HG02973 (cell line): Measurements from ENCODE around the gene HUS1.
"Not testable (repeated sequence)": the region's sequence is repeated elsewhere in the genome, so short reads cannot be mapped to it uniquely, and the experiment has no call there.

Experiments
- ATAC-seq: cut with Tn5 transposase; IDR thresholded peaks from one replicate; pipeline ENCODE4 v1.9.1; 2021; ENCODE audit warnings: moderate library complexity; ENCODE audit not compliant: unreplicated experiment

HUS1 gene

DNA sequence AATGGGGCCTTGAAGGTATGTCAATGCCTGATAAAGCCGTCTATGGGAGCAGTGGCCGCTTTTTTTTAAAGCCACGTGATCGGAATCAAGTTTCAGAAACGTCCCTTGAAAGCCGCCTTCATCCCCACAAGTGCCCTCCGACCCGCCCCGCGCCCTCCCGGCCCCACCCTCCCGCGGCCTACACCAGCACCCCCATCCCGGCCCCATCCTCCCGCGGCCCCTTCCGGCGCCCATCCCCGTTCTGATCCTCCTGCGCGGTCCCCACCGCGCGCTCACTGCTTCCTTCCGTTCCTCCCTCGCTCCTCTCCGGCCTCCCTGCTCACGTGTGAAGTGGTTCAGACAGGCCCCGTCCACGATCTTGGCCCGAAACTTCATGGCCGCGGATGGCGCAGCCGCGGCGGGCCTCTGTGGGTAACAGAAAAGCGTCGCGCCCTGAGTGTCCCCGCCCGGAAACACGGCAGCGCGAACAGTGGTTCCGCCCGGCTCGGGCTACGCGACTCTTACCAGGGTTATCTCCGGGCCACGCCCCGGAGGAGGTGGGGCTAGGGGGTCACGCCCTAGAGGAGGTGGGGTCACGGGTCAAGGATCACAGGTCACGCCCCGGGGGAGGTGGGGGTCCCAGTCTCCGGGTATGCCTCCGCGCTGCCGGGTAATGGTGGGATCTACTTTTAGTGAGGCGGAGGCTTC lies at the start of gene HUS1:
HUS1 (minus strand) TSS at position 471 of the 687 bp plus-strand sequence; CDS start at position 375, 96 bp downstream.
- peak; percentile 99 for ATAC-seq

- ATAC-seq, result no peak
Measured at GRCh38 chr7:48028938-48029337, 49.5 kb upstream of the HUS1 start, which contains the start of gene SUN3. Gene SUN3, minus strand, starts transcription at chr7:48029107. Its CDS starts 169 bp downstream, at chr7:48028938.

DNA sequence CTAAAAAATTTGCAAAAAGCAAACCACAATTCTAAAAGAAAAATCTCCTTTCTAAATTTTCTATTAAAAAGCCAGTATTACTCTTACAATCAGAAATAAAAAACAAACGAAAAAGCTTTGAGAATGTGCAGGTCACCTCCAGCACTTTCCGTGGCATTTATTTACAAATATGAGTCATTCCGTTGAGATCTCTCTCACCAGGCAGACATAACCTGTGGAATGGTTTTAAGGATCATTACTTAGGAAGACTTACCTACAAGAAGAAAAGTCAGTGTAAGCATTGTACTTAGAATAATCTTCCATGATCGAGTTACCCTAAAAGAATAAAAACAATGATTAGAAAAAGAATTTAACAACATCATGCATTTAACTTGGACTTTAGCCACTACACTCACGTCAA lies 46.2 kb upstream of the HUS1 start:
- ATAC-seq, result no peak

DNA sequence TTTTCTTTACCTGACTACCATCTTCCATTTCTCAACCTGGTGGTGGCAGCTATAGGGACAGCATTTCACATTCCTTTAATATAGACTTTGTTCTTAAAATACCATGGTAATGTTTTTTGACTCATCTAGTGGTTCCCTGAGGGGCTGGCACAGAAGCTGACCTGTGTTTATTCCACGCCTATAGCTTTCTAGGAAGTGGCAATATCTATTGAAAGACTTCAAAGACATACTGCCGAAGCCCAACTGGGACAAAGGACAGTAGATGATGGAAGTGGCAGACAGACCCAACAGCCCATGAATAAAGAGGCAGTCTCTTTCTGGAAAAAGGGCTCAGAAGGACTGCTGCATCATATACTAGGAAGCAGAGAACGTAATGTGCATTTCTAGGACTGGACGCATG lies 38.3 kb upstream of the HUS1 start:
- ATAC-seq, result no peak

DNA sequence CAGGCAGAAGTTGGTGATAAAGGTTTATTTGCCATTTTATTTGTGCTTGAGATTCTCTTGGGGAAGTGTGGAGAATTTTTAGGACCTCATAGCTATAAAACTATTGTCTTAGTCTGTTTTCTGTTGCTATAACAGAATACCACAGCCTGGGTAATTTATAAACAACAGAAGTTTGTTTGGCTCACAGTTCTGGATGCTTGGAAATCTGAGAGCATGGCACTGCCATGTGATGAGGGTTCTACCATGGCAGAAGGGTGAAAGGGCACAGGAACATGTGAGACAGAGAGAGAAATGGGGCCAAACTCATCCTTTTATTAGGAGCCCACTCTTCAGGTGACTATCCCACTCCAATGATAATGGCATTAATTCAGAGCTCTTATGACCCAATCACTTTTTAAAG lies 37.2 kb upstream of the HUS1 start:
- ATAC-seq, result no peak

GRCh38 chr7:48011951-48012350 lies 32.5 kb upstream of the HUS1 start:
- no peak for ATAC-seq

DNA sequence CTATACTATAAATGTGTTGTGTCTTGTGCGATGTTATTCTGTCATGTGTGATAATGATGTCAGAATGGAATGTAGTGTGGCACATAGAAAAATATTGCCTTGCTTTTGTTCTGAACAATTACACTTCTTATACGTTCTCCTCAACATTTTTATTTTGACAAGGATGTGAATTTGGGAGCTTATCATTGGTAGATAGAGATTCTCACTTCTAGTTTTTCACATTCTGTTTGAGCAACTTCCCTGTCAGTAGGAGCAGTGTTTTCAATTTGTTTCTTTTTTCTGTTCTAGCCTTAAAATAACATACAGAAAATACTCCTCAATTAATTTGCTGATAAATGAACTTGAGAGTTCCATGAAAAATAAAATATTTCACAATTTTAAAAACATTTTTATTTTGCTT lies 31.9 kb upstream of the HUS1 start:
- no peak for ATAC-seq

DNA sequence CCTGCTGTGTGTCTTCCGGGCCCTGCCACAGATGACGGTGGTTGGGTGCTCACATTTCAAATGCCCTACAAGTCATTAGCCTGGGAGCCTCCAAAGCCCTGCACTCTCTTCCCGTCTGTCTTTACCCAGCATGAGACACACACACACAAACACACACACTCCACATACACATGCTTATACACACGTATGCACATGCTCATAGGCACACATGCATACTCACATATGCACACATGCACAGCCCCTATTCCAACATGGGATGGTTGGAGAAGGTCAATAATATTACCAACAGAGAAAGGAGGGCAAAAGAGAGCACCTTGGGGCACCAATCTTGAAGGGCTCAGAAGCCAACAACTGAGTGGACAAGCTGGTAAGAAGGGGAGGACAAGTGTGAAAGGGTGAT lies 30.5 kb upstream of the HUS1 start:
- no peak for ATAC-seq

- ATAC-seq, result no peak
Measured at GRCh38 chr7:48009257-48009656, 29.8 kb upstream of the HUS1 start.

- no peak for ATAC-seq
Measured at GRCh38 chr7:48006866-48007265, 27.5 kb upstream of the HUS1 start.

GRCh38 chr7:48004638-48005037 lies 25.2 kb upstream of the HUS1 start:
- no peak for ATAC-seq

DNA sequence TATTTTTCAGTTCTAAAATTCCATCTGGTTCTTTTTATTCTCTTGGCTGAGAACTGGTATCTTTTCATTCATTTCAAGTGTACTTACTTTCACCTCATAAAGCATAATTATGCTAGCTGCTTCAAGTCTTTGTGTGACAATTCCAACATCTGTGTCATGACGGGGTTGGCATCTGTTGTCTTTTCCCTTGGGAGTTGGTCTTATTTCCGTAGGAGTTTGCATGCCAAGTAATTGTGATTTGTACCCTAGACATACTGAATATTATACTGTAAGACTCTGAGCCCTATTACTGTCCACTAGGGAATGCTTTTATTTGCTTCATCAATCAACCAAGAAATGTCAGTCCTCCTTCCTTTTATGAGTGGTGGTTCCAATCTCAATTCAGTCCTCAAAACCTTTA lies 24.6 kb upstream of the HUS1 start:
- no peak for ATAC-seq

DNA sequence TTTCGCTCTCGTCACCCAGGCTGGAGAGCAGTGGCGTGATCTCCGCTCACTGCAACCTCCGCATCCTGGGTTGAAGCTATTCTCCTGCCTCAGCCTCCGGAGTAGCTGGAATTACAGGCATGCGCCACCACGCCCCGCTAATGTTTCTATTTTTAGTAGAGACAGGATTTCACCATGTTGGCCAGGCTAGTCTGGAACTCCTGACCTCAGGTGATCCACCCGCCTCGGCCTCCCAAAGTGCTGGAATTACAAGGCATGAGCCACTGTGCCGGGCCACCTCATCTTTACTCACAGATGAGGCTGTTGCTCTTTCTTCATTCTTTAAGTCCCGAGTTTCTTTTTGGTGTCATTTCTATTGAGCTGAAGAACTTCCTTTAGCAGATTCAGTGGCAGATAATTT lies 20.7 kb upstream of the HUS1 start:
- not testable (repeated sequence) for ATAC-seq

- no peak for ATAC-seq
Measured at GRCh38 chr7:47999413-47999812, 20.0 kb upstream of the HUS1 start.

DNA sequence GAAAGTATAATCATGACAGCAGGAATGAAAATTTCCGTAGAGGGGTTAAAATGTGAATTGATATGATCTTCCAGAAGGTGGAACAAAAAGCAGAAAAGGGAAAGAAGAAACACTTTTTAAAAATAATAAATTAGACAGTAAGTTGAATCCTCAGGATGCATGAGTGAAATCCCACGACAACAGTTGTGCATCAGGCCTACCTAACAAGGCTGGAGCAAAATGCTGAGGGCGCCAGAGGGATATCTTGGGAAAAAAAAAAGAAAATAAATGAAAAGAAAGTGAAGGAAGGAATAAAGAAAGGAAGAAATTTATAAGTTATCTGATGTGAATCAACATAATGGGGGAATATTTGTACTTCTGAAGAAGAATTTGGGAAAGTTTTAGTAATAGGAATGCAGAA lies 13.0 kb upstream of the HUS1 start:
- no peak for ATAC-seq

- ATAC-seq, result peak; percentile 99
Measured at GRCh38 chr7:47991741-47992311, 12.4 kb upstream of the HUS1 start.

DNA sequence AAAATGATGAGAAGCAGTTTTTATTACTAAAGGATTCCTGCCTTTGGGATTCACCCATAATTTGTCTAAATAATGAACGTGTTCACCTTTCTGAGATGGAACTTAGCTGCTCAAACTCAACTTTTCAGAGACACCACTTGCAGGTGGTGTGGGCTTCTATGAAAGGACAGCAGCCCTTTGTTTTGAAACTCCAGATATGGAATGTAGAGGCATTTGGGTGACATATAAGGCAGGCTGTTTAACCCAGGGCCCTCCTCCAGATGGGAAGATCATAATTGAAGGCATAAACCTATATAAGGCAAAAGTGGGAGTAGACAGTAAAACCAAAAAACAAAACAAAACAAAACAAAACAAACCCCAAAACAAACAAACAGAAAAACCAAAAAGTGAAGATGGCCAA lies 11.9 kb upstream of the HUS1 start:
- peak; percentile 5 for ATAC-seq

GRCh38 chr7:47990592-47990991 lies 11.2 kb upstream of the HUS1 start:
- no peak for ATAC-seq

- not testable (repeated sequence) for ATAC-seq
Measured at GRCh38 chr7:47989607-47990400, 10.4 kb upstream of the HUS1 start.

- ATAC-seq, result no peak
Measured at GRCh38 chr7:47988496-47989386, 9.3 kb upstream of the HUS1 start.

GRCh38 chr7:47982610-47983009 lies 3.2 kb upstream of the HUS1 start:
- ATAC-seq, result no peak
